Activated naive CD4-positive, alpha-beta T cell treated with anti-CD3 and anti-CD28 coated beads, Interleukin-2, amount 50 U/mL, for 24 hours (primary cell): ENCODE results near the gene MOCOS.

Source experiments
- H3K27ac Mint-ChIP-seq: one replicate; pipeline ENCODE4 v1.8.0; 2021; ENCODE audit warnings: mild to moderate bottlenecking, mixed read lengths
- H3K27me3 Mint-ChIP-seq: one replicate; pipeline ENCODE4 v1.8.0; 2021; ENCODE audit warnings: mixed read lengths
- H3K36me3 Mint-ChIP-seq: one replicate; pipeline ENCODE4 v1.8.0; 2021; ENCODE audit warnings: mixed read lengths
- H3K4me1 Mint-ChIP-seq: one replicate; pipeline ENCODE4 v1.8.0; 2021; ENCODE audit warnings: mixed read lengths
- H3K4me3 Mint-ChIP-seq: one replicate; pipeline ENCODE4 v1.8.0; 2021; ENCODE audit warnings: mild to moderate bottlenecking, mixed read lengths
- H3K9me3 Mint-ChIP-seq: one replicate; pipeline ENCODE4 v1.8.0; 2021; ENCODE audit warnings: mixed read lengths

The MOCOS gene

GRCh38 chr18:36187193-36187825 lies at the start of gene MOCOS:
TSS of gene MOCOS (plus strand) at chr18:36187497. CDS start at chr18:36187540, 43 bp downstream.
- peaks cover 13% of the 10 kb centered on the region for H3K4me1 Mint-ChIP-seq
- no peak within 1 kb of the TSS for H3K27ac Mint-ChIP-seq
- peaks cover 1% of the 10 kb centered on the region for H3K36me3 Mint-ChIP-seq
- H3K9me3 Mint-ChIP-seq, result no peaks in the 10 kb centered on the region
- H3K4me3 Mint-ChIP-seq, result peak within 1 kb of the TSS; percentile 83
- peaks cover 17% of the 10 kb centered on the region for H3K27me3 Mint-ChIP-seq

- Mint-ChIP-seq H3K4me1 (peaks cover 34% of the 10 kb centered on the region), H3K27me3 (no peaks in the 10 kb centered on the region), H3K36me3 (peaks cover 12% of the 10 kb centered on the region), H3K9me3 (no peaks in the 10 kb centered on the region), H3K4me3 (no peak overlapping the region), H3K27ac (no peak overlapping the region)
Measured at GRCh38 chr18:36139245-36139644, 48.1 kb upstream of the MOCOS start.

DNA sequence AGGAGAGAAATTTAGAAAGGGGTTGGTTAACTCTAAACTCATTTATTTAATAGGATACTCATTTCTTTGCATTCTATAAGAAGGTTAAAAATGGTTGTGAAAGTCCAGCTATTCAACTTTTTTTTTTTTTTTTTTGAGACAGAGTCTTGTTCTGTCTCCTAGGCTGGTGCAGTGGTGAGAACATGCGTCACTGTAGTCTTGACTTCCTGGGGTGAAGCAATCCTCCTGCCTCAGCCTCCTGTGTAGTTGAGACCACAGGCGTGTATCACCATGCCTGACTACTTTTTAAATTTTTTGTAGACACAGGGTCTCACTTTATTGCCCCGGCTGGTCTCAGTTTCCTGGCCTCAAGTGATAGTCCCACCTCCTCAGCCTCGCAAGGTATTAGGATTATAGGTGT lies 45.7 kb upstream of the MOCOS start:
- Mint-ChIP-seq H3K27me3 (no peaks in the 10 kb centered on the region), H3K4me3 (no peak overlapping the region), H3K4me1 (peaks cover 19% of the 10 kb centered on the region), H3K9me3 (no peaks in the 10 kb centered on the region), H3K27ac (no peak overlapping the region), H3K36me3 (peaks cover 12% of the 10 kb centered on the region)

GRCh38 chr18:36142751-36143150 lies 44.5 kb upstream of the MOCOS start:
- Mint-ChIP-seq H3K9me3 (no peaks in the 10 kb centered on the region), H3K27ac (no peak overlapping the region), H3K4me1 (peaks cover 13% of the 10 kb centered on the region), H3K36me3 (peaks cover 14% of the 10 kb centered on the region), H3K4me3 (no peak overlapping the region), H3K27me3 (no peaks in the 10 kb centered on the region)

DNA sequence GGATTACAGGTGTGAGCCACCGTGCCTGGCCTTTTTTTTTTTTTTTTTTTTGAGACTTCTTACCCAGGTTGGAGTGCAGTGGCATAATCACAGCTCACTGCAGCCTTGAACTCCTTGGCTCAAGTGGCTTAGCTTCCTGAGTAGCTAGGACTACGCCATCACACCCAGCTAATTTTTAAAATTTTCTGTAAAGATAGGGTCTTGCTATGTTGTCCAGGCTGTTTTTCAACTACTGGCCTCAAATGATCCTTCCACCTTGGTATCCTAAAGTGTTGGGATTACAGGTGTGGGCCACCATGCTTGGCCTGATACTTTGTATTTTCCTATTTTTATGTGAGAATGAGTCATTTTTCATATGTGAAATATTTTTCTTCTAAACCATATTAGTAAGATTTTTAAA lies 43.9 kb upstream of the MOCOS start:
- no peaks in the 10 kb centered on the region for H3K27me3 Mint-ChIP-seq
- H3K9me3 Mint-ChIP-seq, result no peaks in the 10 kb centered on the region
- no peak overlapping the region for H3K4me3 Mint-ChIP-seq
- H3K36me3 Mint-ChIP-seq, result peaks cover 13% of the 10 kb centered on the region
- no peak overlapping the region for H3K27ac Mint-ChIP-seq
- H3K4me1 Mint-ChIP-seq, result peaks cover 13% of the 10 kb centered on the region

DNA sequence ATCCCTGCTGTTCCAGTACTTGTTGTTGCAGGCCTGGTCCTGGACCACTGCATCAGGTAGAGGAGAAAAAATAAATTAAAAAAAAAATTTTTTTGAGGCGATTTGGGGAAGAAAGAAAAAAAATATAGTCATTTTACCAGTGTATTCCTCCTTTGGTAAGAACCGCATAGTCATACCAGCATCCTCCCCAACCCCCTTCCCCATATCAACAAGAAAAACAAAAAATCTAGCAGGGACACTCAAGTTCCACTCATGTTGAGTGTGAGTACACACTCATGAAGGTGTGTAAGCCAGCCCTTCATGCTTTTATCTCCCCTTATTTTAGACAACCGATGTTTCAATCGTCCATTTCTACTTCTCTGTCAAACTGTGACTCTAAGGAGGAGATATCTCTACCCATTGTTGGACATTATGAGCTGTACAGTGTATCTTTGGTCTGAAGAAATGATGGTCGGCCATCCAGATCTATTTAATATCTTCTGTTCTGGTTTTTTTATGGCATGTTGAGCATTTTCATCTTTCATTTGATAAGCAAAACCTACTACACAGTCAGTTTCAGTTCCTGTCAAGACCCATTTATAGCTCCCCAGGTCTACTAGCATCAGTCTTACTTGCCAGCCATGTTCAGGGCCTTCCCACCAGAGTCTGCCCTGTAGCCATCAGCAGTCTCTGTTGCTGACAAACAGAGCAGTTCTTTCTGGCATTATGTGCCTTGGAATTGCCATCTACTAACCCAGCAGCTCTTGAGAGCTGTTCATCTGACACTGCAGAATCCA lies 37.6 kb upstream of the MOCOS start:
- no peak overlapping the region for H3K4me3 Mint-ChIP-seq
- no peaks in the 10 kb centered on the region for H3K9me3 Mint-ChIP-seq
- peak overlapping the region; percentile 8 for H3K27ac Mint-ChIP-seq
- peaks cover 15% of the 10 kb centered on the region for H3K36me3 Mint-ChIP-seq
- H3K4me1 Mint-ChIP-seq, result peaks cover 18% of the 10 kb centered on the region
- H3K27me3 Mint-ChIP-seq, result no peaks in the 10 kb centered on the region

DNA sequence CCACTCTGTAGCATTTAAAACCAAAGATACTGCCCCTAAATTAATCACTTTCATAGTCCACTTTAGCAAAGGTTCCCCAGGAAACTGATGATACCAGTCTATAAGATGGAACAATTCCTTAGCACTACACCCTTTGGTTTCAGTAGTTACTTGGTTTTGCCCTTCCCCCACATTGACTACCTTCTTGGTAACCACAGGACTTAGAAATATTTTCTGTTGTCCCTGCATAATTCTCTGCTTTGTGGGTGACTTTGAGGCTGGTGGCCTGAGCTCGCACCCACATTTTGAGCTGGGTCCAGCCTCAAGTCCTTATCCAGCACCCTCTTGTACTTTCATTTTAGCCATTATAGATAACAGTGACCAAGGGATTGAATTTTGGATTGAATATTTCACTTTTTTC lies 34.5 kb upstream of the MOCOS start:
- Mint-ChIP-seq H3K36me3 (peaks cover 22% of the 10 kb centered on the region), H3K27ac (no peak overlapping the region), H3K27me3 (no peaks in the 10 kb centered on the region), H3K4me1 (peaks cover 29% of the 10 kb centered on the region), H3K9me3 (no peaks in the 10 kb centered on the region), H3K4me3 (no peak overlapping the region)

DNA sequence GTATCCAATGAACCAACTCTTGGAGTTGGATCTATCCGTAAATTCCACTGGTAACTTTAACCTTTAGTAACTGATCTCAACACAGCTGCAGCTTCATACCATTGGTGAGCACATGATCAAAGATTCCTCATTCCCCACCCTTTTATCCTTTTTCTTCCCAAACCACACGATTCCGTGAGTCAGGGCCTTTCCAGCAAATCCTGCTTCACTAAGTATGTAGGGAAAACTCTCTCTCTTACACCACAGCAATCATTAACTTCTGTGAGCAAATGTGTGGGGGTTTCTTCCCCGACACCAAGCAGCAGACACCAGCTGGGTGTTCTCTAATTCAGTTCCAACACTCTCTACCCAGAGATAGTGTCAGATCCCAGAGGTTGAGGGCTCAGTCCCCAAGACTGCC lies 34.1 kb upstream of the MOCOS start:
- H3K4me1 Mint-ChIP-seq, result peaks cover 29% of the 10 kb centered on the region
- H3K36me3 Mint-ChIP-seq, result peaks cover 22% of the 10 kb centered on the region
- no peaks in the 10 kb centered on the region for H3K27me3 Mint-ChIP-seq
- no peaks in the 10 kb centered on the region for H3K9me3 Mint-ChIP-seq
- H3K4me3 Mint-ChIP-seq, result no peak overlapping the region
- H3K27ac Mint-ChIP-seq, result no peak overlapping the region

DNA sequence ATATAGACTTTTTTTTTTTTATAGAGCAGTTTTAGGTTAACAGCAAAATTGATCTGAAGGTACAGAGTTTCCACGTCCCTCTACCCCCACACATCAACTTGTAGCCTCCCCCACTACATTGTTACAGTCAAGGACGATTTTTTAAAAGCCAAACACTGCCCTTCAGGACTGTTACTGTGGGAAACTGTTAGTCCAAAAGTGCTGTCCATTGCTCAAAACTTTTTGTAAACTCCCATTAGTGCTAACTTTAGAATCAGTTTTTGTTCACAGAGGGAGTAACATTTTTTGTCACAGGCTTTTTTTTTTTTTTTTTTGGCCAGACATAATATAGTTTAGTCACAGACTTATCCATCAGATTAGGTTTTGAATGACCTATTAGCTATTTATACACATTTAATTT lies 33.5 kb upstream of the MOCOS start:
- H3K27ac Mint-ChIP-seq, result no peak overlapping the region
- no peaks in the 10 kb centered on the region for H3K9me3 Mint-ChIP-seq
- no peak overlapping the region for H3K4me3 Mint-ChIP-seq
- H3K4me1 Mint-ChIP-seq, result peaks cover 32% of the 10 kb centered on the region
- H3K27me3 Mint-ChIP-seq, result no peaks in the 10 kb centered on the region
- H3K36me3 Mint-ChIP-seq, result peaks cover 22% of the 10 kb centered on the region

- Mint-ChIP-seq H3K4me3 (no peak overlapping the region), H3K27me3 (no peaks in the 10 kb centered on the region), H3K4me1 (peaks cover 38% of the 10 kb centered on the region), H3K9me3 (no peaks in the 10 kb centered on the region), H3K27ac (no peak overlapping the region), H3K36me3 (peaks cover 30% of the 10 kb centered on the region)
Measured at GRCh38 chr18:36155851-36156757, 31.2 kb upstream of the MOCOS start.

- Mint-ChIP-seq H3K4me3 (peak overlapping the region; percentile 1), H3K9me3 (no peaks in the 10 kb centered on the region), H3K4me1 (peaks cover 41% of the 10 kb centered on the region), H3K27me3 (no peaks in the 10 kb centered on the region), H3K27ac (peak overlapping the region; percentile 56), H3K36me3 (peaks cover 29% of the 10 kb centered on the region)
Measured at GRCh38 chr18:36157441-36157840, 29.9 kb upstream of the MOCOS start.

DNA sequence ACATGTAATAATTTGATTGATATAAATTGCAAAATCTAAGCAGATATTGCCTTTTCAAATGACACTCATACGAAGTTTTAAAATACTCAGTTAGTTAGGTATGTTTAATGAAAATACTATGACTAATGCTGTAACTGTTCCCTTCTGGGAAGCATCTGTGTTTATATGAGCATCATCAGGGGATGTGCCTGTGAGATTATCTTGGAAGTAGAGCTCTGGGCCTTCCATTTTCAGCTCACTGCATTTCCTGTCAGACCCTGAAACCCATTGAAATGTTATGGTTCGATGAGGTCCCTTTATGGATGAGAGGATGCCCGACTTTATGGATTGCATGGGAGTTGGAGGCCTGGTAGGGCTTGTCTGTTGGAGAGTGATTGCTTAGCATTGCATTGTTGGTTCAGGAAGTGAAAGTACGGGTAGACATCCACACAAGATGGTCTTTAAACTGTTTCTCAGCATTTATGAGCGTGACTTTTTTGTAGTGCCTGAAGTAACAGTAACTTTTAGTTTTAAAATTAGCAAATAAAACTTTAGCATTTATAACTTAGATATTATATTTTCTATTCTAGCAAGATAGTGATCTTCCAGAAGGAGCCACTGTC lies 28.9 kb upstream of the MOCOS start:
- peaks cover 38% of the 10 kb centered on the region for H3K4me1 Mint-ChIP-seq
- H3K9me3 Mint-ChIP-seq, result no peaks in the 10 kb centered on the region
- H3K27me3 Mint-ChIP-seq, result no peaks in the 10 kb centered on the region
- no peak overlapping the region for H3K27ac Mint-ChIP-seq
- peaks cover 25% of the 10 kb centered on the region for H3K36me3 Mint-ChIP-seq
- no peak overlapping the region for H3K4me3 Mint-ChIP-seq

DNA sequence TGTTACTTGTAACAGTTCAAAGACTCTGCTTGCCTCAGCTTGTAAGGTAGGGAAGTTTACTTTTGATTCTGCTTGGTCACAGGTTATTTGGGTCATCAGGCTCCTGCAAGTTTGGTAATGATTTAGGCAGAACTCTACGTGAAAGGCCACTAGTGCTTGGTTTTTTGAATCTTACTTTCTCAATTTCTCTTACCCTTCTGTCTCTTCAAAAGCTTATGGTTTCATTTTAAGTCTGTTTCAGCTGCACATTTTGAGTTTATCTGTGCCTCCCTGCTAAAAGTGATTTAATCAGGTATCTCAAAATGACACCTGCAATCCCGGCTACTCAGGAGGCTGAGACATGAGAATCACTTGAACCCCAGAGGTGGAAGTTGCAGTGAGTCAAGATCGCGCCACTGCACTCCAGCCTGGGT lies 26.3 kb upstream of the MOCOS start:
- Mint-ChIP-seq H3K27me3 (no peaks in the 10 kb centered on the region), H3K9me3 (no peaks in the 10 kb centered on the region), H3K4me1 (peaks cover 33% of the 10 kb centered on the region), H3K36me3 (peaks cover 25% of the 10 kb centered on the region), H3K27ac (peak overlapping the region; percentile 4), H3K4me3 (no peak overlapping the region)

DNA sequence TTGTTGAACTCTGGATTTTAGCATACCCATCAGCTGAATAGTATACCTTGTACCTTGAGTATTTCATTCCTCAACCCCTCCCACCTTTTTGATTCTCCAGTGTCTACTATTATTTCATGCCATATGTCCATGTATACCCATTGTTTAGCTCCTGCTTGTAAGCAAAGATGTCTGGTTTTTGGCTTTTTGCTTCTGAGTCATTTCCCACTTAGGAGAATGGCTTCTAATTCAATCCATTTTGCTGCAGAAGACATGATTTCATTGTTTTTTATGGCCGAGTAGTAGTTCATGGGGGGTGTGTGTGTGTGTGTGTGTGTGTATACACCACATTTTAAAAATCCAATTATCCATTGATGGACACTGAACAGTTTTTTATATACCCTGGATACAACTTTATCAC lies 24.3 kb upstream of the MOCOS start:
- H3K9me3 Mint-ChIP-seq, result no peaks in the 10 kb centered on the region
- H3K4me1 Mint-ChIP-seq, result peaks cover 23% of the 10 kb centered on the region
- no peak overlapping the region for H3K27ac Mint-ChIP-seq
- H3K27me3 Mint-ChIP-seq, result no peaks in the 10 kb centered on the region
- peaks cover 24% of the 10 kb centered on the region for H3K36me3 Mint-ChIP-seq
- H3K4me3 Mint-ChIP-seq, result no peak overlapping the region

DNA sequence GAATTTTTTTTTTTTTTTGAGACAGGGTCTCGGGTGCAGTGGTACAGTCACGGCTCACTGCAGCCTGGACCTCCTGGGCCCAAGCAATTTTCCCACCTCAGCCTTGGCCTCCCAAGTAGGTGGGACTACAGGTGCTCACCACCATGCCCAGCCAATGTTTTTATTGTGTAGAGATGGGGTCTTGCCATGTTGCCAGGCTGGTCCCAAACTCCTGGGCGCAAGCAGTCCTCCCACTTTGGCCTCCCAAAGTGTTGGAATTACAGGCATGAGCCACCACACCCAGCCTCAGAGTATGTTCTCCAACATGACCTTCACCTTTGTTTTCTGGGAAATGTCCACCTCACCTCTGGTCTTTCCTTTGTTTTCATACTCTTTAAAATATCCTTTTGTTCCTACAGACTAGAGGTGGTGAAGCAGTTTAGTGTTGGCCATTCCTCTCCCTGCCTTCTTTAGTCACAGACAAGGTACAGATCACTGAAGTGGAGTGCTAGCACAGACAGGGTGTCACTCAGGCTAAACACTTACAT lies 19.5 kb upstream of the MOCOS start:
- Mint-ChIP-seq H3K27ac (no peak overlapping the region), H3K9me3 (no peaks in the 10 kb centered on the region), H3K36me3 (peaks cover 18% of the 10 kb centered on the region), H3K27me3 (no peaks in the 10 kb centered on the region), H3K4me1 (no peaks in the 10 kb centered on the region), H3K4me3 (no peak overlapping the region)
